ENCODE results near the gene WNK2. TPM values are rescaled to one million over a fixed set of nuclear protein-coding genes. Genes with fewer than 3 reads are reported as not detected.

WNK2 gene
- total RNA-seq, 1 experiment from 2014 or later, result 69.4 TPM

DNA sequence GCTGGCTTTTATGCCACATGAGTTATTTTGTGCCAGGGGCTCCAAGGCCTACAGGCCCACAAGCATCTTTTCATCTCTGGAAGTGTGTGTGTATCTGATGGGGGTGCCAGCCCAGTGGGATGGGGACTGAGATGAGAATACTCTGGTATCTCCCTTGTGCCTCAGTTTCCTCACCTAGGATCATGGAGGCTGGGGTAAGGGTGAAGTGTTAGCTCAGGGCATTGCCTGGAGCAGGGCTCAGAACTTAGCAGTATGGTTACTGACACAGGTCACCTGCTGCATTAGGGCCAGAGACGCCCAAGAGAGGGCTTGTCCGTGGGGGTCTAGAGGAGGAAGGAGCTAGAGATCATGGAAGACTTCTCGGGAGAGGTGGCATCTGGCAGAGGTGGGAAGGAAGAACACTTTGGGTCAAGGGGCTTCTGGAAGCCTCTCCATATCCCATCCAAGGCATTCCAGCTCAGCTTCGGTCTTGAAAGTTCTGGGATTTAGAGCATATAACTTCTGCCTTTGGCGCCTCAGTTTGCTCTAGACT, 742 bp upstream of the WNK2 start:
- H3K36me3 Mint-ChIP-seq (ENCODE audit: insufficient read depth in 1 of 3, low read depth in 3 of 3), result no peaks in the 10 kb centered on the region; a peak in 3 of 7 replicates
- Histone ChIP-seq H3K23ac (ENCODE audit: insufficient read length, low read depth, low read length) (no peak overlapping the region), H2AFZ (ENCODE audit: low read length) (no peak overlapping the region), H3K9ac (ENCODE audit: extremely low read depth, insufficient read length, low read length) (no peak overlapping the region), H3K4me2 (ENCODE audit: insufficient read depth, insufficient read length, low read length) (peak overlapping the region; percentile 23), H3K9me3 (ENCODE audit: control insufficient read depth, low read depth, low read length) (no peaks in the 10 kb centered on the region), H4K20me1 (ENCODE audit: control insufficient read depth, insufficient read depth, insufficient read length) (no peaks in the 10 kb centered on the region), H3K14ac (ENCODE audit: insufficient read depth, low read length) (no peak overlapping the region), H2BK120ac (ENCODE audit: low read depth, low read length, poor library complexity, severe bottlenecking) (no peak overlapping the region), H2BK15ac (ENCODE audit: low read depth, low read length) (no peak overlapping the region), H3K79me1 (ENCODE audit: insufficient read depth, low read depth, low read length, poor library complexity, severe bottlenecking) (no peaks in the 10 kb centered on the region), H4K5ac (ENCODE audit: insufficient read length, low read depth, low read length) (no peak overlapping the region), H2BK12ac (ENCODE audit: insufficient read length, low read depth, low read length) (no peak overlapping the region), H3T11ph (ENCODE audit: low read length) (no peak overlapping the region), H3K27me3 (ENCODE audit: insufficient read depth, low read length) (peaks cover 4% of the 10 kb centered on the region; the same call in 1 of the 2 replicates), H3K79me2 (ENCODE audit: insufficient read depth, low read length) (no peaks in the 10 kb centered on the region; the same call in 1 of the 2 replicates), H2BK5ac (ENCODE audit: insufficient read length, low read length) (no peak overlapping the region), H2BK20ac (ENCODE audit: low read depth, low read length, poor library complexity, severe bottlenecking) (no peak overlapping the region), H4K8ac (replicated peaks; ENCODE audit: insufficient read length, low read depth, low read length) (no peak overlapping the region), H3K23me2 (ENCODE audit: insufficient read length, low read depth, low read length, poor library complexity, severe bottlenecking) (peaks cover 5% of the 10 kb centered on the region), H3K27ac (ENCODE audit: insufficient read length, low read depth, low read length) (no peak overlapping the region), H3K18ac (ENCODE audit: insufficient read length, low read depth, low read length) (no peak overlapping the region), H3K4me1 (ENCODE audit: insufficient read depth, low read length) (no peaks in the 10 kb centered on the region), H4K91ac (ENCODE audit: insufficient read length, low read depth, low read length) (no peak overlapping the region), H2AK5ac (ENCODE audit: insufficient read length, low read length) (no peak overlapping the region), H3K56ac (ENCODE audit: insufficient read length, low read depth, low read length) (no peak overlapping the region), H3K4ac (ENCODE audit: low read depth, low read length) (no peak overlapping the region)
- peak overlapping the region in 1 of 3 experiments; percentile 65; a peak in 2 of 7 replicates for H3K27ac Mint-ChIP-seq
- H3K4me1 Mint-ChIP-seq, result peaks cover 22 to 24% of the 10 kb centered on the region in 2 experiments
- no peak for DNase-seq
- H3K9me3 Mint-ChIP-seq, result no peaks in the 10 kb centered on the region
- TF ChIP-seq, protein P1, sequence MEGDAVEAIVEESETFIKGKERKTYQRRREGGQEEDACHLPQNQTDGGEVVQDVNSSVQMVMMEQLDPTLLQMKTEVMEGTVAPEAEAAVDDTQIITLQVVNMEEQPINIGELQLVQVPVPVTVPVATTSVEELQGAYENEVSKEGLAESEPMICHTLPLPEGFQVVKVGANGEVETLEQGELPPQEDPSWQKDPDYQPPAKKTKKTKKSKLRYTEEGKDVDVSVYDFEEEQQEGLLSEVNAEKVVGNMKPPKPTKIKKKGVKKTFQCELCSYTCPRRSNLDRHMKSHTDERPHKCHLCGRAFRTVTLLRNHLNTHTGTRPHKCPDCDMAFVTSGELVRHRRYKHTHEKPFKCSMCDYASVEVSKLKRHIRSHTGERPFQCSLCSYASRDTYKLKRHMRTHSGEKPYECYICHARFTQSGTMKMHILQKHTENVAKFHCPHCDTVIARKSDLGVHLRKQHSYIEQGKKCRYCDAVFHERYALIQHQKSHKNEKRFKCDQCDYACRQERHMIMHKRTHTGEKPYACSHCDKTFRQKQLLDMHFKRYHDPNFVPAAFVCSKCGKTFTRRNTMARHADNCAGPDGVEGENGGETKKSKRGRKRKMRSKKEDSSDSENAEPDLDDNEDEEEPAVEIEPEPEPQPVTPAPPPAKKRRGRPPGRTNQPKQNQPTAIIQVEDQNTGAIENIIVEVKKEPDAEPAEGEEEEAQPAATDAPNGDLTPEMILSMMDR (conservative IDR thresholded peaks at IDR 0.05), result no peak
- peak overlapping the region; percentile 64 to 85 for H3K4me3 Mint-ChIP-seq
- H3K27me3 Mint-ChIP-seq (ENCODE audit: low read depth), result peaks cover 42% of the 10 kb centered on the region
- WGBS (ENCODE audit: extremely low coverage, insufficient read length, low lambda C conversion rate), result no CpG with 5 or more reads among the region's 5 CpGs

Data from H9 (cell line).